ENCODE data around the gene ZNF277. TPM values are rescaled to one million over a fixed set of nuclear protein-coding genes. Genes with fewer than 3 reads are reported as not detected.

The ZNF277 gene
- total RNA-seq, 1 donor from 2014 or later = 58.2 TPM

DNA sequence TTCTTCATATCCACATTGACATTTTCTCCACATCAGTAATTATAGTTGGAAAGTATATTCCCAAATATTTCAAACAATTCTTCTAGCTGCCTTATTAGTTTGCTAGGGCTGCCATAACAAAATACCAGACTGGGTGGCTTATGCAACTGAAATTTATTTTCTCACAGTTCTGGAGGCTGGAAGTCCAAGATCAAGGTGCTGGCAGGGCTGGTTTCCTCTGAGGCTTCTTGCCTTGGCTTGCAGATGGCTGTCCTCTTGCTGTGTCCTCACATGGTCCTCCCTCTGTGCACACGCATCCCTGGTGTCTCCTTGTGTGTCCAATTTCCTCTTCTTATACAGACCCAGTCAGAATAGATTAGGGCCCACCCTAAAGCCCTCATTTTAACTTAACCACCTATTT, 34.8 kb upstream of the ZNF277 start:
- DNase-seq (ENCODE audit: low read depth) = no peak
- TF ChIP-seq, protein P1, sequence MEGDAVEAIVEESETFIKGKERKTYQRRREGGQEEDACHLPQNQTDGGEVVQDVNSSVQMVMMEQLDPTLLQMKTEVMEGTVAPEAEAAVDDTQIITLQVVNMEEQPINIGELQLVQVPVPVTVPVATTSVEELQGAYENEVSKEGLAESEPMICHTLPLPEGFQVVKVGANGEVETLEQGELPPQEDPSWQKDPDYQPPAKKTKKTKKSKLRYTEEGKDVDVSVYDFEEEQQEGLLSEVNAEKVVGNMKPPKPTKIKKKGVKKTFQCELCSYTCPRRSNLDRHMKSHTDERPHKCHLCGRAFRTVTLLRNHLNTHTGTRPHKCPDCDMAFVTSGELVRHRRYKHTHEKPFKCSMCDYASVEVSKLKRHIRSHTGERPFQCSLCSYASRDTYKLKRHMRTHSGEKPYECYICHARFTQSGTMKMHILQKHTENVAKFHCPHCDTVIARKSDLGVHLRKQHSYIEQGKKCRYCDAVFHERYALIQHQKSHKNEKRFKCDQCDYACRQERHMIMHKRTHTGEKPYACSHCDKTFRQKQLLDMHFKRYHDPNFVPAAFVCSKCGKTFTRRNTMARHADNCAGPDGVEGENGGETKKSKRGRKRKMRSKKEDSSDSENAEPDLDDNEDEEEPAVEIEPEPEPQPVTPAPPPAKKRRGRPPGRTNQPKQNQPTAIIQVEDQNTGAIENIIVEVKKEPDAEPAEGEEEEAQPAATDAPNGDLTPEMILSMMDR (IDR thresholded peaks at IDR 0.05; ENCODE audit: insufficient read depth, low read length, severe bottlenecking) = no peak
- no peaks in the 10 kb centered on the region for H3K36me3 ChIP-seq (ENCODE audit: control insufficient read depth, insufficient read depth, low read length)
- FAIRE-seq = no peak
- no peak overlapping the region for H3K4me3 ChIP-seq (ENCODE audit: low read depth, low read length)
- no peaks in the 10 kb centered on the region for H3K27me3 ChIP-seq (ENCODE audit: control insufficient read depth, insufficient read depth, low read length)

DNA sequence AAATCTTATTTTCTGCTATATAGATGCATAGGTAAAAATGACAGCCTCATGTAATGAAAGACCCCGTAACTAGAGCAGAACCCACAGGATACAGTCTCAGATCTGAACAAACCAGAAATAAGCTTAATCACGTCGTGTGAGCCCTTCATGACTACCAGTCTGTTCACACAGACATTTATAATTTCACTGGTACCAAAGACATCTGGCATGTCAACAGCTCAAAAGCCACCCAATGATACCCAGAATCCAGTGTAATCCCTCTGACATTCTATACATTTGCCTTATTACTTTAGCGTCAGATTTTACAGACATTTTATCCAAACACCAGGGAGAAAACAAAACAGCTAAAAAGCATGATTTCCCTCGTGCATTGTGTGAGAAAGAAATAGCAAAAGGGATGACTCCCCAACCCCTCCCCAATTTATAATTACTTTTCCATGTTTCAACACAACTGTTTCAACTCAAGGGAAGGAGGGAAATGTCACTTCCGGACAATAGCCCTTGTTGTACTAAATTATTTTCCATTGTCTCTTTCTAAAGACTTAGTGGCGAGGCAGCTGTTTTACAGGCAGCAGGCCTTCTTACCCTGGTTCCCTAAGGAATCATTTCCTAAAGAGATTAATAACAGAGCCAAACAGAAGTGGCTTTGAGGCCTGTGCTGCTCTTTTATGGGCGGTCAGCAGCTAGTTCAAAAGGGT, 33.5 kb upstream of the ZNF277 start:
- no peak for DNase-seq (ENCODE audit: low read depth)
- H3K4me3 ChIP-seq (ENCODE audit: low read depth, low read length) = no peak overlapping the region
- no peaks in the 10 kb centered on the region for H3K36me3 ChIP-seq (ENCODE audit: control insufficient read depth, insufficient read depth, low read length)
- no peak for FAIRE-seq
- TF ChIP-seq, protein P1 (IDR thresholded peaks at IDR 0.05; ENCODE audit: insufficient read depth, low read length, severe bottlenecking) = no peak
- no peaks in the 10 kb centered on the region for H3K27me3 ChIP-seq (ENCODE audit: control insufficient read depth, insufficient read depth, low read length)

DNA sequence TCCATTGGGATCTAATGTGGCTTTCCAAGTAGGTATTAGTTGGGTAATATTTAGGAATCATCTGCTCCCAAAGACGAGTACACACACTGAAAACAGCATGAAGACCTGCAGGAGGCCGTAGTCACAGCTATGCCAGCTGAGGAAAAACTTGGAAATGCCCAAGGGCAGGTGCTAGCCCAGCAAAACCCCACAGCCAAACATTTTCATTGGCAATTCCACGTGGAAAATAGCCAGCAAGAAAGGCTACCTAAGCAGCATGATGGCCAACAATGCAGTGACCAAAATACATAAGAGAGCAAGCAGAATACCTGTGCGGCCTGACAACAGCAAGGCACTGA, 33.0 kb upstream of the ZNF277 start:
- no peak overlapping the region for H3K4me3 ChIP-seq (ENCODE audit: low read depth, low read length)
- TF ChIP-seq, protein P1 (IDR thresholded peaks at IDR 0.05; ENCODE audit: insufficient read depth, low read length, severe bottlenecking) = no peak
- DNase-seq (ENCODE audit: low read depth) = no peak
- FAIRE-seq = no peak
- no peaks in the 10 kb centered on the region for H3K27me3 ChIP-seq (ENCODE audit: control insufficient read depth, insufficient read depth, low read length)
- no peaks in the 10 kb centered on the region for H3K36me3 ChIP-seq (ENCODE audit: control insufficient read depth, insufficient read depth, low read length)

DNA sequence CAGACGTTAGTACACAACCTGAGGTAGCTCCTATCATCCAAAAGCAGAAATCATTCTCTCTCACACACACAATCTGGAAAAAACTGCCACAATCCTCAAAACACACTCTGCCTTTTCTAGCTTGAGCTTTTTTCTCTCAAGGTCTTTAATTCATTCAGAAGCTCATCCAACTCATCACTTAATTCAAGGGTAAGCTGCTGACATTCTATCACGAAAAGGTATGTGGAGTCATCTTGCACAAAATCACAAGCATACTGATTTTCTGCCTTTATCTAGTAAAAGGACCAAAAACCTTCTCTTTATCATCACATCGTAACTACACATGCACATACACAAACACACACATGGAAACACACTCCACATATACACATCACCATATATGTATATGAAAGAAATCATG, 32.3 kb upstream of the ZNF277 start:
- TF ChIP-seq, protein P1 (IDR thresholded peaks at IDR 0.05; ENCODE audit: insufficient read depth, low read length, severe bottlenecking) = no peak
- H3K36me3 ChIP-seq (ENCODE audit: control insufficient read depth, insufficient read depth, low read length) = no peaks in the 10 kb centered on the region
- DNase-seq (ENCODE audit: low read depth) = no peak
- FAIRE-seq = no peak
- H3K27me3 ChIP-seq (ENCODE audit: control insufficient read depth, insufficient read depth, low read length) = no peaks in the 10 kb centered on the region
- no peak overlapping the region for H3K4me3 ChIP-seq (ENCODE audit: low read depth, low read length)

DNA sequence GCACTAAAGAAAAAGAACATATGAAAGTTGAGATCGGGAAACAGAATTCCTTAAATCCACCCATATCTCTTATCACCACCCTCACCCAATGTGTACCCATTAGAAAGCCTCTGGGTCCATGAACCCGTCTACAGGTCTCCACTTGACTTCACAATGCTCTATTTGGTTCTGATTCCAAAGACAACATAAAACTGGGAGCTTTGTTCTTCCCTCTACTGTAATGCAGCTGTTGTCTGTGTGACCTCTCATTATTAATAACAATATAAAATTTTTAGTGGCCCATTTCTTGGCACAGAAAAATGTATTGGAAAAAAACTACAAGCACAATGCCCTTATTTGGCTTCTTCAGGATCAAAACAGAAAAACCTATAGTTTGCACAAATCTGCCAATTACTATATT, 30.3 kb upstream of the ZNF277 start:
- no peak overlapping the region for H3K4me3 ChIP-seq (ENCODE audit: low read depth, low read length)
- FAIRE-seq (no peak), DNase-seq (ENCODE audit: low read depth) (no peak)
- TF ChIP-seq, protein P1 (IDR thresholded peaks at IDR 0.05; ENCODE audit: insufficient read depth, low read length, severe bottlenecking) = no peak
- no peaks in the 10 kb centered on the region for H3K27me3 ChIP-seq (ENCODE audit: control insufficient read depth, insufficient read depth, low read length)
- H3K36me3 ChIP-seq (ENCODE audit: control insufficient read depth, insufficient read depth, low read length) = no peaks in the 10 kb centered on the region
